Sigmoid colon (tissue), 7 donors: ENCODE data around the gene PON1. TPM values are rescaled to one million over a fixed set of nuclear protein-coding genes. Genes with fewer than 3 reads are reported as not detected.

Source experiments
- DNase-seq: peaks from one replicate; pipeline ENCODE4 v3.0.0-alpha.2; 2019
- H3K27ac ChIP-seq, 4 donors: fragments of 200-600 bp; sonication (generic); one replicate each; pipeline ENCODE4 v1.5.1; 2016 to 2019; ENCODE audit warnings: mild to moderate bottlenecking in 1 of 4
- H3K27me3 ChIP-seq, 3 donors: fragments of 200-600 bp; sonication (generic); one replicate each; pipeline ENCODE4 v1.5.1; 2019; ENCODE audit warnings: mild to moderate bottlenecking in 1 of 3
- H3K36me3 ChIP-seq, 4 donors: fragments of 200-600 bp; sonication (generic); one replicate each; pipeline ENCODE4 v1.5.1; 2016 to 2019
- H3K4me1 ChIP-seq, 4 donors: fragments of 200-600 bp; sonication (generic); one replicate each; pipeline ENCODE4 v1.5.1; 2017 to 2019
- H3K4me3 ChIP-seq, 4 donors: fragments of 200-600 bp; sonication (generic); one replicate each; pipeline ENCODE4 v1.5.1; 2017 to 2019; ENCODE audit warnings: mild to moderate bottlenecking in 2 of 4, moderate library complexity in 1 of 4
- H3K9me3 ChIP-seq, 4 donors: fragments of 200-600 bp in 3 of 4; sonication (generic) in 3 of 4; one replicate each; pipeline versions ENCODE4 v1.5.1 to v1.6.1; 2013 to 2019
- EP300 ChIP-seq, 4 donors: sonication (generic); formaldehyde crosslinking; IDR thresholded peaks; one replicate each; pipeline ENCODE4 v1.6.1; 2017; ENCODE audit warnings: antibody characterized with exemption in 4 of 4
- POLR2A ChIP-seq, 2 donors: fragments of 450-650 bp; IDR thresholded peaks; one replicate each; pipeline ENCODE4 v1.6.1; 2016; ENCODE audit warnings: antibody characterized with exemption in 2 of 2, mild to moderate bottlenecking in 2 of 2, moderate library complexity in 2 of 2
- POLR2AphosphoS5 ChIP-seq, 4 donors: sonication (generic); formaldehyde crosslinking; IDR thresholded peaks; one replicate each; pipeline ENCODE4 v1.6.1; 2017; ENCODE audit warnings: antibody characterized with exemption in 4 of 4
- WGBS, 2 donors: extraction: QIAGEN DNeasy Blood & Tissue Kit; methylation state at CpG; one replicate each; pipeline ENCODE4 v1.1.7; 2013; 5-methylcytosine and 5-hydroxymethylcytosine counted together
- intact Hi-C: fragments of 100-400 bp; cut with DNase I; formaldehyde crosslinking; loops from one replicate; pipeline ENCODE4 v1.15.1; 2023
- polyA plus RNA-seq, 3 donors: library from polyadenylated mRNA; stranded (reverse); fragments of 200-250 nt; gene quantifications; one replicate each; pipeline ENCODE4 v1.2.3, GENCODE V29; 2013
- total RNA-seq, 4 donors: library from RNA; depleted of rRNA; stranded (reverse); fragments of >200 nt; gene quantifications; one replicate each; pipeline ENCODE4 v1.1.0, GENCODE V29; 2016
- TF ChIP-seq, protein P1 (sequence below), 4 experiments: fragments of 450-650 bp in 3 of 4; fragments of 200-600 bp in 1 of 4; IDR thresholded peaks; one replicate each; pipeline ENCODE4 v1.5.1; 2016 to 2019; ENCODE audit warnings: antibody characterized with exemption in 4 of 4, mild to moderate bottlenecking in 3 of 4, moderate library complexity in 2 of 4
- donor health status: healthy with polysubstance abuse.
- donor health status: Bipolar disorder and iron deficiency.
- donor health status: healthy.

Gene PON1
- total and polyA plus RNA-seq, 7 donors: 0.16 to 0.19 TPM; not detected in 5

DNA sequence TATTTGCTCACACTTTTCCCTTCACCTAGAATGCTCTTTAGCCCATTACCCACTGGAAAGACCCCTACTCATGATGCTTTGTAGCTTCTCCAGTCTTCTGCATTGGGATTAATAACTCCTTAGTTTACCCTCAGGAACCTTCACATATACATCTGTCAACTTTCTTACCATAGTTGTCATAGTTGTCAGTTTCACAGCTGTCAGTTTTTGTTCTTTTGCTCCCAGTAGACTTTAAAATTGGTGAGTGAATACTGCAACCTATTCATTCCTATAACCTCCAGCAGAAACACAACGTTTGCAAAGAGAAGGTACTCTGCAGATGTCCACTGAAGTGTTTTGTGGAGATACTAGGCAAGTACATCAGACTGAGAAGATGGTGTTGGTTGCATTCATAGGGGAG lies 2.6 kb downstream of the PON1 start:
- intact Hi-C loops: no loop called here
- H3K4me1 ChIP-seq: no peaks in the 10 kb centered on the region
- no peaks in the 10 kb centered on the region for H3K36me3 ChIP-seq
- H3K27ac ChIP-seq: no peak overlapping the region
- DNase-seq: no peak
- no peak overlapping the region for H3K4me3 ChIP-seq
- 66 to 74% methylated on average over 1 of the region's 1 CpG for WGBS, 2 donors
- peaks cover 0 to 2% (median 0%) of the 10 kb centered on the region in 4 donors for H3K9me3 ChIP-seq
- TF ChIP-seq POLR2A (IDR thresholded peaks at IDR 0.05) (no peak), POLR2AphosphoS5 (IDR thresholded peaks at IDR 0.05) (no peak), EP300 (IDR thresholded peaks at IDR 0.05) (no peak)
- TF ChIP-seq, protein P1, sequence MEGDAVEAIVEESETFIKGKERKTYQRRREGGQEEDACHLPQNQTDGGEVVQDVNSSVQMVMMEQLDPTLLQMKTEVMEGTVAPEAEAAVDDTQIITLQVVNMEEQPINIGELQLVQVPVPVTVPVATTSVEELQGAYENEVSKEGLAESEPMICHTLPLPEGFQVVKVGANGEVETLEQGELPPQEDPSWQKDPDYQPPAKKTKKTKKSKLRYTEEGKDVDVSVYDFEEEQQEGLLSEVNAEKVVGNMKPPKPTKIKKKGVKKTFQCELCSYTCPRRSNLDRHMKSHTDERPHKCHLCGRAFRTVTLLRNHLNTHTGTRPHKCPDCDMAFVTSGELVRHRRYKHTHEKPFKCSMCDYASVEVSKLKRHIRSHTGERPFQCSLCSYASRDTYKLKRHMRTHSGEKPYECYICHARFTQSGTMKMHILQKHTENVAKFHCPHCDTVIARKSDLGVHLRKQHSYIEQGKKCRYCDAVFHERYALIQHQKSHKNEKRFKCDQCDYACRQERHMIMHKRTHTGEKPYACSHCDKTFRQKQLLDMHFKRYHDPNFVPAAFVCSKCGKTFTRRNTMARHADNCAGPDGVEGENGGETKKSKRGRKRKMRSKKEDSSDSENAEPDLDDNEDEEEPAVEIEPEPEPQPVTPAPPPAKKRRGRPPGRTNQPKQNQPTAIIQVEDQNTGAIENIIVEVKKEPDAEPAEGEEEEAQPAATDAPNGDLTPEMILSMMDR (IDR thresholded peaks at IDR 0.05): no peak
- H3K27me3 ChIP-seq: peaks cover 0 to 17% (median 8%) of the 10 kb centered on the region in 3 donors

DNA sequence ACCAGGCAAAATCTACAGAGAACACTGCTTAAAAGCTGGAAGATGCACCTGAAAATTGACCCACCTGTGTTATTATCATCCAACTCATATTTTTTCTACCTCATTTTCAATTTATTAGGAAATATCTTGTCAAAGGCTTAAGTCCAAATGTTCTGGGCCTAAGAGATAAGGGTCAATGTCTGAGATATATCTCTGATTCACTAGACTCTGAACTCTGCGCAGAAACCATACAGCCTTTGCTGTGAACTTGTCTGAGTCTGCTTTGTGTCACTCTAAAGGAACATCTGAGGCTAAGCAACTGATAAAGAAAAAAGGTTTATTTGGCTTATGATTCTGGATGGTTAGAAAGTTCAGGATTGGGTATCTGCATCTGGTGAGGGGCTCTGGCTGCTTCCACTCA lies 3.7 kb downstream of the PON1 start:
- no peaks in the 10 kb centered on the region for H3K4me1 ChIP-seq
- no peak overlapping the region for H3K27ac ChIP-seq
- TF ChIP-seq POLR2AphosphoS5 (IDR thresholded peaks at IDR 0.05) (no peak), EP300 (IDR thresholded peaks at IDR 0.05) (no peak), POLR2A (IDR thresholded peaks at IDR 0.05) (no peak)
- TF ChIP-seq, protein P1 (IDR thresholded peaks at IDR 0.05): no peak
- no peak overlapping the region for H3K4me3 ChIP-seq
- H3K36me3 ChIP-seq: no peaks in the 10 kb centered on the region
- intact Hi-C loops: no loop called here
- no peak for DNase-seq
- 94 to 96% methylated on average over 1 of the region's 1 CpG for WGBS, 2 donors
- H3K27me3 ChIP-seq: peaks cover 0 to 17% (median 8%) of the 10 kb centered on the region in 3 donors
- peaks cover 0 to 2% (median 0%) of the 10 kb centered on the region in 4 donors for H3K9me3 ChIP-seq

DNA sequence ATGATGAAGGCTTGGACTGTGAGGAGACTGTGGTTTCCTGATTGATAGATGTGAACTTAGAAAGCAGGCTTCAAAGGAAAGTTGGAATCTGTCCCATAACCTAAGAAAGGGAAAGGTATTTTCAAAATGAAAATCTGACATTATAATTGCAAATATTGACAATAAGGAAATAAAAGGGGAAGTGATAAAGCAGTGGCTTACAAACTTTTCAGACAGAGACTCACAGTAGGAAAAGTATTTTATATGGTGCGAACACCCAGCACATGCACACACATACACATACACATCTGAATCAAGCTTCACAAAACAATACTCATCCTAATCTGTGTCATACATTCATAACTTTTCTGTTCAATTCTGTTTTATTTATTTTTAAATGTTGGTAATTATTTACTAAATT lies 4.8 kb downstream of the PON1 start:
- WGBS, 2 donors: 89 to 95% methylated on average over 1 of the region's 1 CpG
- TF ChIP-seq POLR2AphosphoS5 (IDR thresholded peaks at IDR 0.05) (no peak), EP300 (IDR thresholded peaks at IDR 0.05) (no peak), POLR2A (IDR thresholded peaks at IDR 0.05) (no peak)
- TF ChIP-seq, protein P1 (IDR thresholded peaks at IDR 0.05): no peak
- no peak overlapping the region for H3K4me3 ChIP-seq
- DNase-seq: no peak
- intact Hi-C loops: no loop called here
- no peak overlapping the region for H3K27ac ChIP-seq
- no peaks in the 10 kb centered on the region for H3K9me3 ChIP-seq
- peaks cover 0 to 8% (median 7%) of the 10 kb centered on the region in 3 donors for H3K27me3 ChIP-seq
- H3K36me3 ChIP-seq: no peaks in the 10 kb centered on the region
- H3K4me1 ChIP-seq: no peaks in the 10 kb centered on the region

DNA sequence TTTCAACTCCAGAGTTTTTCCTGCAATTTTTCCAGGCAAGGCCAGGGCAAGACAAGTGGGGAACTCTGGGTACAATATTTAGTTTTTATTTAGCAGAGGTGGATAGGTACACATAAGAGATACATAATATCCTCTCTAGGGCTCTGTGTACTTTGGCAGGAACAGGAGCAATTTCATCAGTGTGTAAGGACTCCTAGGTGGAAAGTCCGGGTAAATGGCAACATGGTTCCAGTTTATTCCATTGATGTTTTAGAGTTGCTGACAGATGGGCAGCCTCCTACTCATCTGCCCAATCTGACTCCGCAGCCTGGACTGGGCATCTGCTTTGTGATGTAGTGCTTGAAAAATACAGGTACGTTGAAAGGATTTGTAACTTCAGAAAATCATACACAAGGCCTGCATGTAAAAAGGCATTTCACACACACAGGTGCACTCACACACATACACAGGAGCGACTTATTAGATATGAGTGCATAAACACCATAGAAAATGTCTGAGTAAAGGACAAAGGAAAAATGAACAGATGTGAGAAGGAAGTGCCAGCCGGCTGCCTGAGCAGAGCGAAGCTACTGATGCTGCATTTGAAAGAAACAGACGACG lies 5.7 kb downstream of the PON1 start:
- no peaks in the 10 kb centered on the region for H3K27me3 ChIP-seq
- H3K4me3 ChIP-seq: no peak overlapping the region
- H3K36me3 ChIP-seq: no peaks in the 10 kb centered on the region
- no peak for TF ChIP-seq EP300 (IDR thresholded peaks at IDR 0.05)
- TF ChIP-seq POLR2AphosphoS5 (IDR thresholded peaks at IDR 0.05): no peak
- TF ChIP-seq, protein P1 (IDR thresholded peaks at IDR 0.05): no peak
- no peak for TF ChIP-seq POLR2A (IDR thresholded peaks at IDR 0.05)
- intact Hi-C loops: no loop called here
- H3K4me1 ChIP-seq: no peaks in the 10 kb centered on the region
- 87 to 88% methylated on average over 8 of the region's 8 CpGs for WGBS, 2 donors
- no peak overlapping the region for H3K27ac ChIP-seq
- no peaks in the 10 kb centered on the region for H3K9me3 ChIP-seq
- no peak for DNase-seq

DNA sequence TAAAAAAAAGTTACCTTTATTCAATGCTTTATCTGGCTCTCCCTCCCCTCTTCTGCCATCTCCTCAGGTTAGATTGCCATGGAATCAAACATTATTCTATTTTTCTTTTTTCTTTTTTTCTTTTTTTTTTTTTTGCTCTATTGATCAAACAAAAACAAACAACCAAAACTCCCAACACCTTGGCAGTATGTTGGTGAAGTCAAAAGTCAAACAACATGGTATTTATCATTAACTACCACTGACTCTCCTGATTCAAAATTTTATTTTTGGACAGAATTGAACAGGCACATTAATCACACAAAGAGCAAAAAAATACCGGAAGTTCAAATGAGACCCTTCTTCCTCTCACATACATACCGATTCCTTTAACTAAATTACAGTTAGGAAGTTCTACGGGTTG lies 6.4 kb downstream of the PON1 start:
- 67 to 89% methylated on average over 3 of the region's 3 CpGs for WGBS, 2 donors
- DNase-seq: no peak
- H3K27me3 ChIP-seq: no peaks in the 10 kb centered on the region
- TF ChIP-seq POLR2A (IDR thresholded peaks at IDR 0.05): no peak
- TF ChIP-seq, protein P1 (IDR thresholded peaks at IDR 0.05): no peak
- no peak overlapping the region for H3K4me3 ChIP-seq
- H3K4me1 ChIP-seq: no peaks in the 10 kb centered on the region
- H3K9me3 ChIP-seq: no peaks in the 10 kb centered on the region
- intact Hi-C loops: no loop called here
- H3K27ac ChIP-seq: no peak overlapping the region
- no peaks in the 10 kb centered on the region for H3K36me3 ChIP-seq
